ENCODE data around the gene NEDD4.
A peak's percentile ranks its signal among the peaks of the same experiment; 100 is the strongest.
"Not testable (repeated sequence)": the region's sequence is repeated elsewhere in the genome, so short reads cannot be mapped to it uniquely, and the experiment has no call there.

NEDD4 gene

DNA sequence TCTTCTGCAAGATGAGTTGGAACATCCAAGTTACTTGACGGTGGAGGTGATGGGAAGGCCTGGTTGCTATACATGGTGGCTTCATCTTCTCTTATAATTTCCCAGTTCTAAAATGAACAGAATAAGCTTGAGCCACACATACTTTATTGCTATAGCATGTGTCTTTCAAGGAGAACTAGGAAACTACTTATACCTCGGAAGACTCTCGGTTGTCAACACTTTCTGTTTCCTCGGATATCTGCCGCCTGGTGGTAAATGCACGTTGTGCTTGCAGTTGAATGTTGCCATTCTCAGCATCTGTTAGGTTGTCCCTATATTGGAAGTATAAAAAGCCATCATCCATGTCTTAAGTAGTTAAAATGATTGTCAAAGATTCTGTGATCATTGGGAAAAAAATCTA lies 132.9 kb downstream of the NEDD4 start:
- TF ChIP-seq, protein P1, sequence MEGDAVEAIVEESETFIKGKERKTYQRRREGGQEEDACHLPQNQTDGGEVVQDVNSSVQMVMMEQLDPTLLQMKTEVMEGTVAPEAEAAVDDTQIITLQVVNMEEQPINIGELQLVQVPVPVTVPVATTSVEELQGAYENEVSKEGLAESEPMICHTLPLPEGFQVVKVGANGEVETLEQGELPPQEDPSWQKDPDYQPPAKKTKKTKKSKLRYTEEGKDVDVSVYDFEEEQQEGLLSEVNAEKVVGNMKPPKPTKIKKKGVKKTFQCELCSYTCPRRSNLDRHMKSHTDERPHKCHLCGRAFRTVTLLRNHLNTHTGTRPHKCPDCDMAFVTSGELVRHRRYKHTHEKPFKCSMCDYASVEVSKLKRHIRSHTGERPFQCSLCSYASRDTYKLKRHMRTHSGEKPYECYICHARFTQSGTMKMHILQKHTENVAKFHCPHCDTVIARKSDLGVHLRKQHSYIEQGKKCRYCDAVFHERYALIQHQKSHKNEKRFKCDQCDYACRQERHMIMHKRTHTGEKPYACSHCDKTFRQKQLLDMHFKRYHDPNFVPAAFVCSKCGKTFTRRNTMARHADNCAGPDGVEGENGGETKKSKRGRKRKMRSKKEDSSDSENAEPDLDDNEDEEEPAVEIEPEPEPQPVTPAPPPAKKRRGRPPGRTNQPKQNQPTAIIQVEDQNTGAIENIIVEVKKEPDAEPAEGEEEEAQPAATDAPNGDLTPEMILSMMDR (conservative IDR thresholded peaks at IDR 0.05; ENCODE audit: low read depth, low read length), result no peak
- no peak for DNase-seq (ENCODE audit: low read depth)
- no peak overlapping the region for H3K4me3 ChIP-seq (ENCODE audit: low read length)

DNA sequence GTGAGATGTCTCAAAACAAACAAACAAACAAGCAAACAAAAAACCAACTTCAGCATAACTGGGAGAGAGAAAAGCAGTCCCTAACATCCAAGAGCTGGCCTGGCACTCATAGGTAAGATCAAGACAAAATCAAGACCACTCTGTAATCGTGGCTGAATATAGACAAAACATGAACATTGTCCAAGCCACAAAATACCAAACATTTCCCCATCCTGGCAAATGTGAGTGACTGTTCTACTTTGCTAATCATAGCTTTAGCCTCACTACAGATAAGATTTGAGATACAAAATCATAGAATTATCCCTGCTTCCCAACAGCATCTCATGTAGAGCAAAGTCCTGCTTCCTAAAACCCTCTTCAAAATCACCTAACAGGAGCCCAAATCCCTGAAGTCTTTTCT lies 133.7 kb downstream of the NEDD4 start:
- DNase-seq (ENCODE audit: low read depth), result no peak
- TF ChIP-seq, protein P1 (conservative IDR thresholded peaks at IDR 0.05; ENCODE audit: low read depth, low read length), result no peak
- no peak overlapping the region for H3K4me3 ChIP-seq (ENCODE audit: low read length)

GRCh38 chr15:55858661-55859060 lies 134.8 kb downstream of the NEDD4 start:
- TF ChIP-seq, protein P1 (conservative IDR thresholded peaks at IDR 0.05; ENCODE audit: low read depth, low read length), result no peak
- H3K4me3 ChIP-seq (ENCODE audit: low read length), result no peak overlapping the region
- DNase-seq (ENCODE audit: low read depth), result no peak

GRCh38 chr15:55856506-55857164 lies 136.8 kb downstream of the NEDD4 start:
- no peak for DNase-seq (ENCODE audit: low read depth)
- TF ChIP-seq, protein P1 (conservative IDR thresholded peaks at IDR 0.05; ENCODE audit: low read depth, low read length), result no peak
- no peak overlapping the region for H3K4me3 ChIP-seq (ENCODE audit: low read length)

GRCh38 chr15:55853134-55853533 lies 140.3 kb downstream of the NEDD4 start:
- TF ChIP-seq, protein P1 (conservative IDR thresholded peaks at IDR 0.05; ENCODE audit: low read depth, low read length), result no peak
- H3K4me3 ChIP-seq (ENCODE audit: low read length), result no peak overlapping the region
- DNase-seq (ENCODE audit: low read depth), result no peak

- H3K4me3 ChIP-seq (ENCODE audit: low read length), result no peak overlapping the region
- no peak for DNase-seq (ENCODE audit: low read depth)
- TF ChIP-seq, protein P1 (conservative IDR thresholded peaks at IDR 0.05; ENCODE audit: low read depth, low read length), result peak; percentile 91
Observed at GRCh38 chr15:55846116-55846707, 147.2 kb downstream of the NEDD4 start.

DNA sequence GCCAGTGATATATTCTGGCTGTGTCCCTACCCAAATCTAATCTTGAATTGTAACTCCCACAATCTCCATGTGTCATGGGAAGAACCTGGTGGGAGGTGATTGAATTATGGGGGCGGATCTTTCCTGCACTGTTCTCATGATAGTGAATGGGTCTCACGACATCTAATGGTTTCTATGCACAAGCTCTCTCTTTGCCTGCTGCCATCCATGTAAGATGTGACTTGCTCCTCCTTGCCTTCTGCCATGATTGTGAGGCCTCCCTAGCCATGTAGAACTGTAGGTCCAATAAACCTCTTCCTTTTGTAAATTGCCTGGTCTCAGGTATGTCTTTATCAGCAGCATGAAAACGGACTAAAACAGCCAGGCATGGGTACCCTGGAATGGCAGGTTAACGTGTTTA lies 150.5 kb downstream of the NEDD4 start:
- DNase-seq (ENCODE audit: low read depth); H3K4me3 ChIP-seq (ENCODE audit: low read length): not testable (repeated sequence)

Measured in retinal pigment epithelial cell (primary cell).